Stimulated activated naive CD8-positive, alpha-beta T cell treated with anti-CD3 and anti-CD28 coated beads, Interleukin-15, Interleukin-2, amounts not matched to agents 100 ng/mL and 50 ng/mL, for 24 hours (primary cell): Measurements from ENCODE around the gene CLEC3B.
"Not testable (repeated sequence)": the region's sequence is repeated elsewhere in the genome, so short reads cannot be mapped to it uniquely, and the experiment has no call there.

Experiments used
- H3K27ac Mint-ChIP-seq: one replicate; pipeline ENCODE4 v1.8.0; 2021; ENCODE audit warnings: mild to moderate bottlenecking, mixed read lengths
- H3K27me3 Mint-ChIP-seq: one replicate; pipeline ENCODE4 v1.8.0; 2021; ENCODE audit warnings: mixed read lengths
- H3K36me3 Mint-ChIP-seq: one replicate; pipeline ENCODE4 v1.8.0; 2021; ENCODE audit warnings: low read depth, mixed read lengths
- H3K4me1 Mint-ChIP-seq: one replicate; pipeline ENCODE4 v1.8.0; 2021; ENCODE audit warnings: low read depth, mixed read lengths
- H3K4me3 Mint-ChIP-seq: one replicate; pipeline ENCODE4 v1.8.0; 2021; ENCODE audit warnings: mild to moderate bottlenecking, mixed read lengths
- H3K9me3 Mint-ChIP-seq: one replicate; pipeline ENCODE4 v1.8.0; 2021; ENCODE audit warnings: mixed read lengths

CLEC3B gene

GRCh38 chr3:45035441-45036301 is 9.6 kb downstream of the CLEC3B start:
- no peak overlapping the region for H3K27ac Mint-ChIP-seq
- peaks cover 35% of the 10 kb centered on the region for H3K4me1 Mint-ChIP-seq
- no peaks in the 10 kb centered on the region for H3K36me3 Mint-ChIP-seq
- H3K27me3 Mint-ChIP-seq, result peaks cover 24% of the 10 kb centered on the region
- no peaks in the 10 kb centered on the region for H3K9me3 Mint-ChIP-seq
- H3K4me3 Mint-ChIP-seq, result peak overlapping the region; percentile 65

GRCh38 chr3:45037720-45038455 is 11.8 kb downstream of the CLEC3B start:
- Mint-ChIP-seq H3K27ac (no peak overlapping the region), H3K4me1 (peaks cover 52% of the 10 kb centered on the region), H3K4me3 (no peak overlapping the region), H3K36me3 (no peaks in the 10 kb centered on the region), H3K9me3 (no peaks in the 10 kb centered on the region), H3K27me3 (peaks cover 21% of the 10 kb centered on the region)

DNA sequence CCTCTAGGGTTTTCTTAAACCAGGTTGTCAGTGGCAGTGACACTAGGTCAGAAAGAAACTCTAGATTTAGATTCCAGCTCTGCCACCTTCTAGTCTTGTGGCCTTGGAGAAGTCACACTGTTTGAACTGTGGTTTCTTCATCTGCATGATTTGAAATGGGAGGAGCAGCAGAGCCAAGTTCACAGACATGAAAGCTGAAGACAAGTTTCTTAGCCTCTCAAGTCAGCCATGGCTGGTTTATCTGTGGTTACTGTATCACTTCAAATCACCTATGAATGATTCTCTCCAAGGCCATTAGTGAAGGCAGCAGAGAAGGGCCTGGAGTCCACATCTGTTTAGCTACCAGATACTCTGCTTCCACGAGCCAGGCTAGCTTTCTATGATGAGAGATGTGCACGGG is 15.6 kb downstream of the CLEC3B start:
- H3K36me3 Mint-ChIP-seq, result no peaks in the 10 kb centered on the region
- no peaks in the 10 kb centered on the region for H3K9me3 Mint-ChIP-seq
- H3K27me3 Mint-ChIP-seq, result peaks cover 14% of the 10 kb centered on the region
- H3K4me1 Mint-ChIP-seq, result peaks cover 29% of the 10 kb centered on the region
- no peak overlapping the region for H3K4me3 Mint-ChIP-seq
- no peak overlapping the region for H3K27ac Mint-ChIP-seq

- Mint-ChIP-seq H3K4me3 (no peak overlapping the region), H3K4me1 (peaks cover 24% of the 10 kb centered on the region), H3K9me3 (no peaks in the 10 kb centered on the region), H3K36me3 (no peaks in the 10 kb centered on the region), H3K27ac (no peak overlapping the region), H3K27me3 (peaks cover 10% of the 10 kb centered on the region)
These were observed 16.1 kb downstream of the CLEC3B start for GRCh38 chr3:45042162-45042561.

DNA sequence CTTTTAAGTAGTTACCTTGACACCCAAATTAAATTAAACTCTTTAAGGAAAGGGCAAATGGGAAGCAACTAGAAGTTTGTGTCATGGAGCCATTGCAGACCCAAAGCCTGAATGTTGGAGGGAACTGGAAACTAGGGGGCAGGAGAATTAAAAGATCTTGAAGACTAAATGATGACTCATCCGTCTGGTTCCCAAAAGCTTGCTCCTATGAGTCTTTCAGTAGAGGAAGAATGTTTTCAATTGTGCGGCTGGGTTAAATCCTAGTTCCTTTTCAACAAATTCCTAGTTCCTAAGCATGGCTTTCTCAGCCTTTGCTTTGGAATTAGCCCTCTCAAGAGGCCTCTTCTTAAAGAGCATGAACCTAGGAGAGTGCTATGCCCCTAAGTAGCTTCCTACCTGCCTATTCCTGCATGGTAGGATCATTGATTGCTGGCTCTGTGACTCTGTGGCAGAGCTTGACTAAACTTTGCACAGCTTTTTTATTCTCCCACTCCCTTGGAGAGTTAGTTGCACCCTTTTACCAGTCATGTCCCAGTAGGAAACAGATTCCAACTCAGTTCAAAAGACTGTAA is 17.7 kb downstream of the CLEC3B start:
- Mint-ChIP-seq H3K4me1 (peaks cover 24% of the 10 kb centered on the region), H3K27ac (no peak overlapping the region), H3K27me3 (peaks cover 12% of the 10 kb centered on the region), H3K9me3 (no peaks in the 10 kb centered on the region), H3K4me3 (no peak overlapping the region), H3K36me3 (no peaks in the 10 kb centered on the region)

- Mint-ChIP-seq H3K27ac (no peak overlapping the region), H3K27me3 (peaks cover 21% of the 10 kb centered on the region), H3K4me1 (no peaks in the 10 kb centered on the region), H3K9me3 (no peaks in the 10 kb centered on the region), H3K4me3 (no peak overlapping the region), H3K36me3 (no peaks in the 10 kb centered on the region)
These were observed 22.1 kb downstream of the CLEC3B start for GRCh38 chr3:45048244-45048643.

DNA sequence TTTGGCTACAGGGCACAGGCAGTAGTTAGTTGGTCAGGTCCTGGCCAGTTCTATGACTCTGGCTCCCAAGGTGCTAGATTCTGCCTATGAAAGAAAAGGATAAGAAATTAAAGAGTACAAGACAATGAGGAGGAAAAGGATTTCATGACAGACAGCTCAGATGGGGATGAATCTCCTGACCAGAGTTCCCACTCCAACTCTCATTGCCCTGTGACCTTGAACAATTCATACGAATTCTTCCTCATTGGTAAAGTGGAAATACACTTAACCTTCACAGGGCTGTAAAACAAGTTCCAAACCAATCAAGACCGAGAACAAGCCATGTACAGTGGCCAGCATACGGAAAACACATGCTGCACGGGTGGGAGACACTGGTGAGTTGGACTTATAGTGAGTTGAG is 23.7 kb downstream of the CLEC3B start:
- Mint-ChIP-seq H3K36me3 (no peaks in the 10 kb centered on the region), H3K9me3 (no peaks in the 10 kb centered on the region), H3K27ac (no peak overlapping the region), H3K4me3 (no peak overlapping the region), H3K4me1 (peaks cover 14% of the 10 kb centered on the region), H3K27me3 (peaks cover 25% of the 10 kb centered on the region)

GRCh38 chr3:45051685-45052084 is 25.6 kb downstream of the CLEC3B start:
- H3K27ac Mint-ChIP-seq, result no peak overlapping the region
- H3K4me1 Mint-ChIP-seq, result peaks cover 21% of the 10 kb centered on the region
- H3K4me3 Mint-ChIP-seq, result no peak overlapping the region
- H3K27me3 Mint-ChIP-seq, result peaks cover 24% of the 10 kb centered on the region
- no peaks in the 10 kb centered on the region for H3K36me3 Mint-ChIP-seq
- no peaks in the 10 kb centered on the region for H3K9me3 Mint-ChIP-seq

DNA sequence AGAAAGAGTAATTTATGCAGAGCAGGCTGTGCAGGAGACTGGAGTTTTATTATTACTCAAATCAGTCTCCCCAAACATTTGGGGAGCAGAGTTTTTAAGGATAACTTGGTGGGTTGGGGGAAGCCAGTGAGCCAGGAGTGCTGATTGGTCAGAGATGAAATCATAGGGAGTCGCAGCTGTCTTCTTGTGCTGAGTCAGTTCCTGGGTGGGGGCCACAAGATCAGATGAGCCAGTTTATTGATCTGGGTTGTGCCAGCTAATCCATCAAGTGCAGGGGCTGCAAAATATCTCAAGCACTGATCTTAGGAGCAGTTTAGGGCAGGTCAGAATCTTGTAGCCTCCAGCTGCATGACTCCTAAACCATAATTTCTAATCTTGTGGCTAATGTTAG is 27.7 kb downstream of the CLEC3B start:
- Mint-ChIP-seq H3K4me1 (peaks cover 32% of the 10 kb centered on the region), H3K27me3 (peaks cover 23% of the 10 kb centered on the region)
- H3K4me3 Mint-ChIP-seq, H3K9me3 Mint-ChIP-seq, H3K27ac Mint-ChIP-seq, H3K36me3 Mint-ChIP-seq: not testable (repeated sequence)

- Mint-ChIP-seq H3K4me3 (no peak overlapping the region), H3K27me3 (peaks cover 24% of the 10 kb centered on the region), H3K36me3 (no peaks in the 10 kb centered on the region), H3K27ac (no peak overlapping the region), H3K9me3 (no peaks in the 10 kb centered on the region), H3K4me1 (peaks cover 32% of the 10 kb centered on the region)
These were observed 28.2 kb downstream of the CLEC3B start for GRCh38 chr3:45054196-45054857.

GRCh38 chr3:45055032-45055410 is 28.9 kb downstream of the CLEC3B start:
- peaks cover 17% of the 10 kb centered on the region for H3K27me3 Mint-ChIP-seq
- H3K4me1 Mint-ChIP-seq, result peaks cover 32% of the 10 kb centered on the region
- no peak overlapping the region for H3K4me3 Mint-ChIP-seq
- no peak overlapping the region for H3K27ac Mint-ChIP-seq
- H3K36me3 Mint-ChIP-seq, result no peaks in the 10 kb centered on the region
- H3K9me3 Mint-ChIP-seq, result no peaks in the 10 kb centered on the region

- Mint-ChIP-seq H3K36me3 (no peaks in the 10 kb centered on the region), H3K4me1 (peaks cover 32% of the 10 kb centered on the region), H3K9me3 (no peaks in the 10 kb centered on the region), H3K27me3 (peaks cover 15% of the 10 kb centered on the region), H3K4me3 (no peak overlapping the region), H3K27ac (no peak overlapping the region)
These were observed 29.5 kb downstream of the CLEC3B start for GRCh38 chr3:45055411-45056143.

DNA sequence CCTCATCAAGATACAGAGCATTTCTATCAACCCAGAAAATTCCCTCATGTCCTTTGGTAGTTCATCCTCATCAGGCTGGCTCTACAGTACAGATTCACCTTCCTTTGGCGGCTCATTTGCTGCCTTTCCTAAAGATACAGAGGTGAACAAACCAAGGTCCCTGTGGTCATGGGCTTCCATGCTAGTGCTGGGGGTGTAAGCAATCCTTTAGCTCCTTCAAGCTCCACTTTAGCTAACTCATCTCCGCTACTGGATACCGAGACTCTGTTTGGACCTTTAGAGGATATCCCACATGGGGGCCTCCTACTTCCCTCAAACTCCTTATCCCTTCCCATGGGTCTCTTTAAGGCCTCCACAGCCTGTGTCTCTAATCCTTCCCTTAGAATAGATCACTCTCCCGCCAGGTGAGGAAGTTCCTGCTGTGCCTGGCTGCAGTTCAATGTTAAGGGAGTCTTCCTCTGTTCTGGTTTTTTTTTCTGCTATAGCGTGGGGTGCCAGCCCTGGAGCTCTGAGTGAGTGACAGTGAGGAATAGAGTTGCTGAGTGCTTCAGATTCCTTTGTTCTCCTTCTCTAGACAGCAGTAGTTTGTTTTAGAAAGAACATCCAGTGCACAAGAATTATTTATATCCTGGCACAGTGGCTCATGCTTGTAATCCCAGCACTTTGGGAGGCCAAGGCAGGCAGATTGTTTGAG is 30.7 kb downstream of the CLEC3B start:
- Mint-ChIP-seq H3K9me3 (no peaks in the 10 kb centered on the region), H3K4me1 (peaks cover 32% of the 10 kb centered on the region), H3K4me3 (no peak overlapping the region), H3K36me3 (no peaks in the 10 kb centered on the region), H3K27ac (no peak overlapping the region), H3K27me3 (peaks cover 15% of the 10 kb centered on the region)

GRCh38 chr3:45057557-45057956 is 31.5 kb downstream of the CLEC3B start:
- H3K27ac Mint-ChIP-seq, result peak overlapping the region; percentile 13
- H3K27me3 Mint-ChIP-seq, result peaks cover 15% of the 10 kb centered on the region
- peaks cover 34% of the 10 kb centered on the region for H3K4me1 Mint-ChIP-seq
- H3K9me3 Mint-ChIP-seq, result no peaks in the 10 kb centered on the region
- H3K4me3 Mint-ChIP-seq, result no peak overlapping the region
- no peaks in the 10 kb centered on the region for H3K36me3 Mint-ChIP-seq
